Left lung (tissue), 10 donors: ENCODE data around the gene SLC24A2. TPM values are rescaled to one million over a fixed set of nuclear protein-coding genes. Genes with fewer than 3 reads are reported as not detected.

Experiments
- ATAC-seq: fragments of 200-7000 bp; cut with Tn5 transposase; one replicate; pipeline ENCODE4 v1.9.1; 2020; ENCODE audit warnings: moderate library complexity
- DNase-seq, 4 donors: peaks; one replicate each; pipeline ENCODE4 v3.0.0-alpha.2; 2013 to 2020
- H3K27ac ChIP-seq, 2 donors: fragments of 200-600 bp; sonication (generic) in 1 of 2; one replicate each; pipeline versions ENCODE4 v1.5.0 to v1.8.0; 2020 to 2021
- H3K27me3 ChIP-seq, 2 donors: fragments of 200-600 bp; sonication (generic) in 1 of 2; one replicate each; pipeline versions ENCODE4 v1.5.0 to v1.8.0; 2020 to 2021
- H3K36me3 ChIP-seq, 2 donors: fragments of 200-600 bp; sonication (generic) in 1 of 2; one replicate each; pipeline versions ENCODE4 v1.5.0 to v1.8.0; 2020 to 2021
- H3K4me1 ChIP-seq, 2 donors: fragments of 200-600 bp; one replicate each; pipeline ENCODE4 v1.8.0; 2021
- H3K4me3 ChIP-seq, 2 donors: fragments of 200-600 bp; sonication (generic) in 1 of 2; one replicate each; pipeline versions ENCODE4 v1.5.0 to v1.8.0; 2020 to 2021; ENCODE audit warnings: mild to moderate bottlenecking in 1 of 2
- H3K9me3 ChIP-seq, 2 donors: fragments of 200-600 bp; sonication (generic) in 1 of 2; one replicate each; pipeline versions ENCODE4 v1.5.0 to v1.8.0; 2020 to 2021
- CTCF ChIP-seq, 2 donors: fragments of 200-600 bp; sonication (generic) in 1 of 2; IDR thresholded peaks; one replicate each; pipeline versions ENCODE4 v1.5.0 to v1.8.0; 2021; ENCODE audit warnings: antibody characterized with exemption in 2 of 2
- intact Hi-C, 2 donors: fragments of 100-400 bp; cut with DNase I; formaldehyde crosslinking; loops; one replicate each; pipeline versions ENCODE4 v1.11.2 to v1.14.2; 2022
- polyA plus RNA-seq, 6 donors: library from polyadenylated mRNA; unstranded; fragments of 120-200 nt; gene quantifications; one replicate each; pipeline ENCODE4 v1.2.1, GENCODE V29; 2013; ENCODE audit not compliant: insufficient read length in 6 of 6
- total RNA-seq, 2 donors: library from RNA; stranded (reverse); fragmentation: NEBNext Ultra II Directional; extraction: Animal tissue kit (Norgen Biotek cat#: 25700); gene quantifications; one replicate each; pipeline ENCODE4 v1.2.1, GENCODE V29; 2021
- donor health status: DM: no; HTN: yes; CAD: no.
- donor health status: DM: no; HTN: no; CAD: no.

The SLC24A2 gene
- total and polyA plus RNA-seq, 8 donors, result 0.23 to 0.53 (median 0.35) TPM; not detected in 1

GRCh38 chr9:19783500-19783899 is 5.3 kb downstream of the SLC24A2 start:
- no peak for TF ChIP-seq CTCF (IDR thresholded peaks at IDR 0.05)
- DNase-seq, result no peak
- Histone ChIP-seq H3K36me3 (no peaks in the 10 kb centered on the region), H3K4me3 (no peak overlapping the region), H3K27me3 (peaks cover 9 to 22% of the 10 kb centered on the region in 2 donors), H3K4me1 (no peaks in the 10 kb centered on the region), H3K9me3 (no peaks in the 10 kb centered on the region), H3K27ac (no peak overlapping the region)
- intact Hi-C loops, result no loop called here
- no peak for ATAC-seq

DNA sequence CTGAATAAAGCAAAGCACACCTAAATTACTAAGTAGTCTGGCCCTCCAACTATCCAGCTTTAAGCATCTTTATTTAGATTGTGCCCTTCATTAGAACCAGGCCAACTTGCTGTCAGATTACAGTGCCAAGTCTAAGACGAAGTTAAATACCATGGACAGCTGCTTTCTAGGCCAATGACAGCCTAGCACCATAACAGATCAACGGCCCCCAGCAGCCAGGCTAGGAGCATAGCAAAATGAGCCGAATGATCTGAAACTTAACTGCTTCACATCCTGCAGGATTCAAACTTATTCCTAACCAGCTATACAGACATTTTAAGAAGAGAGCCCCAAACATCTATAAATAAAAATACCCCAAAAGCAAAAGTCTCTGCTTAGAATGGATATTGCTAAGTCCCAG is 6.8 kb downstream of the SLC24A2 start:
- TF ChIP-seq CTCF (IDR thresholded peaks at IDR 0.05), result no peak
- intact Hi-C loops, result no loop called here
- Histone ChIP-seq H3K27ac (no peak overlapping the region), H3K27me3 (peaks cover 0 to 7% of the 10 kb centered on the region in 2 donors), H3K4me3 (no peak overlapping the region), H3K9me3 (no peaks in the 10 kb centered on the region), H3K36me3 (no peaks in the 10 kb centered on the region), H3K4me1 (no peaks in the 10 kb centered on the region)
- ATAC-seq (no peak), DNase-seq (peak in 1 of 4 donors; percentile 15)

DNA sequence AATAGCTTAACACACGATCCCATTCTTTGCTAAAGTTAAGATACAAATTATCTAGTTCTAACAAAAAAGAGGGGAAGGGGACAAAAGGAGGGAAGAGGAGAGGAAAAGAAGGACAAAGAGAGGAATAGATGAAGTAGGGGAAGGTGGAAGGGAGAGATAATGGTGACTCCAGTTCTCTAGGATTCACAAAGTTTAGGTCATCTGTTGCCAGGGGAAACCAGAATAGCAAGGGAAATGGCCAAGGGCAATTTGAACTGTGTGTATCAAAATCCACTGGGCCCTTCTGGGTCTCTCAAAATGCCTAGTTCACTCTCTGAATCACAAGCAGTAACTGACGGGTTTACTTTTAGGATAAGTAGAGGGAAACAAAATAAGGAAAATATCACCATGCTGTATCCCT is 7.6 kb downstream of the SLC24A2 start:
- intact Hi-C loops, result no loop called here
- ATAC-seq (no peak), DNase-seq (no peak)
- no peak overlapping the region for H3K27ac ChIP-seq
- H3K4me3 ChIP-seq, result no peak overlapping the region
- no peaks in the 10 kb centered on the region for H3K36me3 ChIP-seq
- TF ChIP-seq CTCF (IDR thresholded peaks at IDR 0.05), result no peak
- no peaks in the 10 kb centered on the region for H3K4me1 ChIP-seq
- no peaks in the 10 kb centered on the region for H3K27me3 ChIP-seq
- no peaks in the 10 kb centered on the region for H3K9me3 ChIP-seq

DNA sequence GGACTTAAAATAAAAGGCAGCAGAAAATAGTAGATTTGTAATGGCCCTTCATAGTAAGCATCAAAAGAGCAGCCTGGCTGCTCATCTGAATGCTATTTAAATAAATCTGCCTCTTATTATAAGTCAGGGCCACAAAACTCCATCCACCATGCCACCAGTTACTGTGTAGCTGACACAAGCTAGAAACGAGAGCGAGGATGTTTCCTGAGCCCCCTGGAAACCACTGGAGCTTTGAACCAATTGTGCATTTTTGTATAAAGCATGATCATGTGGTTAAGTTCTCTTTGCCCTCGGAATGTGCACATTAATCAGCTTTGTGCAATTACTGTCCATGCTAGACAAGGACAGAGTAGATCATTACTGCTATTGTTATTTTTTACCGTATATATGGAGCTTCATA is 17.4 kb downstream of the SLC24A2 start:
- H3K4me3 ChIP-seq, result no peak overlapping the region
- peaks cover 0 to 5% of the 10 kb centered on the region in 2 donors for H3K9me3 ChIP-seq
- DNase-seq (no peak), ATAC-seq (no peak)
- H3K4me1 ChIP-seq, result no peaks in the 10 kb centered on the region
- intact Hi-C loops, result no loop called here
- no peak overlapping the region for H3K27ac ChIP-seq
- TF ChIP-seq CTCF (IDR thresholded peaks at IDR 0.05), result no peak
- no peaks in the 10 kb centered on the region for H3K27me3 ChIP-seq
- H3K36me3 ChIP-seq, result no peaks in the 10 kb centered on the region

DNA sequence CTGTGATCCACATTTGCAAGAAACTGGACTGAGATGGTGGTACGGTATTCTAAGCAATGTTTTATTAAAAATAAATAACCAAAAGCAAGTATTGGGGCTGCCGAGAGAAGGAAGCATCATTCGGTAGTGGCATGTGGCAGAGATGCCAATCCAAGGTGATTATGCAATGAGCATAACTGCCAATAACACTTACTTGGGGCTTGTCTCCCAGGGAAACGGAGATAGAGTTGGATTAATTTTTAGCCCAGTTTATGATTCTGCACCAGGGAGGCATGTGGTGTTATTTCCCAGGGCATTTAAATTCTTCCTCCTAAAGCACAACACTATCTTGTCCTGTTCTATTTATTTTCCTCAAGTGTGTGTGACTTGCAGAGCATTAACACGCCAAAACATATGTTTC is 17.9 kb downstream of the SLC24A2 start:
- Histone ChIP-seq H3K9me3 (peaks cover 0 to 9% of the 10 kb centered on the region in 2 donors), H3K27me3 (no peaks in the 10 kb centered on the region), H3K4me3 (no peak overlapping the region), H3K27ac (no peak overlapping the region), H3K36me3 (no peaks in the 10 kb centered on the region), H3K4me1 (no peaks in the 10 kb centered on the region)
- ATAC-seq, result no peak
- intact Hi-C loops, result no loop called here
- no peak for DNase-seq
- TF ChIP-seq CTCF (IDR thresholded peaks at IDR 0.05), result no peak
